GM18873 (cell line): ENCODE data around the gene CUBN.

ENCODE experiments used
- ATAC-seq: cut with Tn5 transposase; IDR thresholded peaks from one replicate; pipeline ENCODE4 v1.9.1; 2021; ENCODE audit warnings: mild to moderate bottlenecking, moderate library complexity, moderate number of reproducible peaks; ENCODE audit not compliant: unreplicated experiment, low FRiP score

The CUBN gene

GRCh38 chr10:17112566-17112965 is 17.0 kb downstream of the CUBN start:
- ATAC-seq, result no peak

GRCh38 chr10:17109475-17110207 is 20.0 kb downstream of the CUBN start:
- no peak for ATAC-seq

GRCh38 chr10:17109046-17109445 is 20.6 kb downstream of the CUBN start:
- no peak for ATAC-seq

GRCh38 chr10:17106991-17107390 is 22.6 kb downstream of the CUBN start:
- no peak for ATAC-seq

- ATAC-seq, result no peak
Observed at GRCh38 chr10:17101910-17102266, 27.7 kb downstream of the CUBN start.

GRCh38 chr10:17101257-17101909 is 28.2 kb downstream of the CUBN start:
- no peak for ATAC-seq

- no peak for ATAC-seq
Observed at GRCh38 chr10:17100586-17100985, 29.0 kb downstream of the CUBN start.

GRCh38 chr10:17098012-17098411 is 31.6 kb downstream of the CUBN start:
- no peak for ATAC-seq

- ATAC-seq, result no peak
Observed at GRCh38 chr10:17094844-17095243, 34.8 kb downstream of the CUBN start.

GRCh38 chr10:17092986-17093803 is 36.4 kb downstream of the CUBN start:
- ATAC-seq, result no peak

- no peak for ATAC-seq
Observed at GRCh38 chr10:17092216-17092944, 37.2 kb downstream of the CUBN start.

GRCh38 chr10:17088118-17088806 is 41.3 kb downstream of the CUBN start:
- no peak for ATAC-seq

GRCh38 chr10:17086865-17087367 is 42.7 kb downstream of the CUBN start:
- ATAC-seq, result no peak

- ATAC-seq, result no peak
Observed at GRCh38 chr10:17085011-17085725, 44.4 kb downstream of the CUBN start.

- no peak for ATAC-seq
Observed at GRCh38 chr10:17084258-17084657, 45.4 kb downstream of the CUBN start.

GRCh38 chr10:17081431-17081830 is 48.2 kb downstream of the CUBN start:
- no peak for ATAC-seq

GRCh38 chr10:17077890-17078289 is 51.7 kb downstream of the CUBN start:
- no peak for ATAC-seq

GRCh38 chr10:17077346-17077781 is 52.2 kb downstream of the CUBN start:
- no peak for ATAC-seq

- ATAC-seq, result no peak
Observed at GRCh38 chr10:17076626-17077345, 52.8 kb downstream of the CUBN start.
